ENCODE results near the gene ZBTB9.

DNA sequence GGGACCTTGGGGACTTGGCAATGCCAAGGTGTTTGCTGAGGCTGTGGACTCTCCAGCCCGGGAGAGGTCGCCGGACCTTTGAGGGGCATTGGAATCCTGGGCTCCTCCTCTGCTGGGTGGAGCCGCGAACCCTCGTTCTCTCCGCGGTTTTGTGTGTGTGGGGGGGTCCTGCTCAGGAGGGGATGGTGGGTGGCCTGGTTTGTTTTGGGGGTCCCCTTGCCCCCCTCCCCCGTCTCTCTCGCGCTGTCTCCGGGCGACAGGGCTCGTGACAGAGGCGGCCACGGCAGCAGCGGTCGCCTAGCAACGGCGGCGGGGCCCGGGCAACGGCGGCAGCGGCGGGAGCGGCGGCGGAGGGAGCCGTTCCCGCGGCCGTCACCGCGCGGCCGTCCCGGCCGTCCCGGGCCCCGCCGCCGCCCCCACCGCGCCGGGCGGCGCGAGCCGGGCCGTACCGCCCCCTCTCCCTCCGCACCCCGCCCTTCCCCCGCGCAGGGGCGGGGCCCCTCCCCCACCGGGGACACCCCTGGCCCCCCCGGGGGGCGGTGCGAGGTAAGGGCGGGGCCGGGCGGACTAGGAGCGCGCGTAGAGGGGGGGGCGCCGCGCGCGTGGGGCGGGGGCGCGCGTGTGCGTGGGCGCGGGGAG, 26.7 kb upstream of the ZBTB9 start:
- no peak for TF ChIP-seq POLR2A (IDR thresholded peaks at IDR 0.05)
- TF ChIP-seq, protein P1, sequence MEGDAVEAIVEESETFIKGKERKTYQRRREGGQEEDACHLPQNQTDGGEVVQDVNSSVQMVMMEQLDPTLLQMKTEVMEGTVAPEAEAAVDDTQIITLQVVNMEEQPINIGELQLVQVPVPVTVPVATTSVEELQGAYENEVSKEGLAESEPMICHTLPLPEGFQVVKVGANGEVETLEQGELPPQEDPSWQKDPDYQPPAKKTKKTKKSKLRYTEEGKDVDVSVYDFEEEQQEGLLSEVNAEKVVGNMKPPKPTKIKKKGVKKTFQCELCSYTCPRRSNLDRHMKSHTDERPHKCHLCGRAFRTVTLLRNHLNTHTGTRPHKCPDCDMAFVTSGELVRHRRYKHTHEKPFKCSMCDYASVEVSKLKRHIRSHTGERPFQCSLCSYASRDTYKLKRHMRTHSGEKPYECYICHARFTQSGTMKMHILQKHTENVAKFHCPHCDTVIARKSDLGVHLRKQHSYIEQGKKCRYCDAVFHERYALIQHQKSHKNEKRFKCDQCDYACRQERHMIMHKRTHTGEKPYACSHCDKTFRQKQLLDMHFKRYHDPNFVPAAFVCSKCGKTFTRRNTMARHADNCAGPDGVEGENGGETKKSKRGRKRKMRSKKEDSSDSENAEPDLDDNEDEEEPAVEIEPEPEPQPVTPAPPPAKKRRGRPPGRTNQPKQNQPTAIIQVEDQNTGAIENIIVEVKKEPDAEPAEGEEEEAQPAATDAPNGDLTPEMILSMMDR (IDR thresholded peaks at IDR 0.05 in 4 of 5, conservative IDR thresholded peaks at IDR 0.05 in 1 of 5), result no peak

Measured in gastrocnemius medialis (tissue), 4 donors.